ENCODE data around the gene GABRR2. TPM values are rescaled to one million over a fixed set of nuclear protein-coding genes. Genes with fewer than 3 reads are reported as not detected.
A peak's percentile ranks its signal among the peaks of the same experiment; 100 is the strongest.

GABRR2 gene
- total and polyA plus RNA-seq, 10 of the 15 experiments (the other 5 are each of a cell fraction or from before 2014, with no cell fraction given) = 0.16 to 0.72 (median 0.32) TPM; not detected in 2

GRCh38 chr6:89298680-89299465, 16.2 kb downstream of the GABRR2 start (continued):
- TF ChIP-seq PAX5 (IDR thresholded peaks at IDR 0.05; ENCODE audit: borderline replicate concordance, low read depth, low read length) = 0 out of 2 replicates have a peak, but pooled peaks have one; percentile 41
- TF ChIP-seq SMARCA5 (IDR thresholded peaks at IDR 0.05) = no peak
- no peak for TF ChIP-seq LARP7 (IDR thresholded peaks at IDR 0.05)
- 0 out of 4 replicates have a peak, but pooled peaks of 1 of the 2 experiments have one; percentile 23 for TF ChIP-seq BHLHE40 (IDR thresholded peaks at IDR 0.05; ENCODE audit: borderline replicate concordance in 1 of 2, low read depth in 2 of 2, low read length in 1 of 2)

GRCh38 chr6:89297695-89298351, 17.3 kb downstream of the GABRR2 start:
- peaks cover 27% of the 10 kb centered on the region for H3K4me1 ChIP-seq (ENCODE audit: control insufficient read depth, insufficient read depth, low read length)
- peak overlapping the region; percentile 50 for H3K9ac ChIP-seq (ENCODE audit: control insufficient read depth, insufficient read depth, low read length)
- no peaks in the 10 kb centered on the region for H3K27me3 ChIP-seq (replicated peaks in 1 of 2; ENCODE audit: control insufficient read depth in 2 of 2, insufficient read depth in 2 of 2, low read length in 1 of 2)
- H2AFZ ChIP-seq (ENCODE audit: control insufficient read depth, low read depth, low read length) = peak overlapping the region; percentile 66; the same call in 1 of the 2 replicates
- ChIA-PET CTCF (interaction anchor here (0.9 to 4.4 kb wide), 15 partner anchors 9 to 174 kb away, joined by 3 to 32 read pairs (median 7); partner anchors contain the start of gene UBE2J1), RAD21 (ENCODE audit: unreplicated experiment) (interaction anchor here (0.7 to 4.4 kb wide), 19 partner anchors 10 to 218 kb away, joined by 3 to 53 read pairs (median 5); partner anchors contain the start of genes PNRC1 and UBE2J1), POLR2A (interaction anchor here (0.5 to 3.8 kb wide), 11 partner anchors 16 to 357 kb away, joined by 3 to 45 read pairs (median 4); partner anchors contain the start of genes PNRC1 and UBE2J1), SMC1A (ENCODE audit: uncharacterized antibody, unreplicated experiment) (interaction anchor here (0.8 to 4.7 kb wide), 14 partner anchors 9 to 74 kb away, joined by 3 to 71 read pairs (median 5); no protein-coding TSS in a partner anchor)
- H3K9me3 ChIP-seq (replicated peaks; ENCODE audit: control insufficient read depth, insufficient read depth, low read length) = no peaks in the 10 kb centered on the region
- peak overlapping the region; percentile 91 for H3K4me2 ChIP-seq (ENCODE audit: control insufficient read depth, insufficient read depth)
- ATAC-seq (peak; percentile 87), DNase-seq (ENCODE audit: low read depth, low spot score) (peak; percentile 80), FAIRE-seq (peak; percentile 94)
- H3K79me2 ChIP-seq (ENCODE audit: control insufficient read depth, insufficient read depth, low read length) = no peaks in the 10 kb centered on the region
- BruUV-seq (replicated peaks) = no TSS peak
- H3K4me3 ChIP-seq = peak overlapping the region; percentile 48; the same call in 1 of the 2 replicates
- intact Hi-C loops (cut with micrococcal nuclease; ENCODE audit: unreplicated experiment) = loop anchor here (2.0 kb wide), 1 partner anchor 53 kb away; no protein-coding TSS in a partner anchor
- 0% methylated on average over 12 of the region's 12 CpGs for WGBS (ENCODE audit: insufficient coverage, insufficient replicate concordance, low lambda C conversion rate, missing lambda C conversion rate)
- no peaks in the 10 kb centered on the region for H3K36me3 ChIP-seq (ENCODE audit: control insufficient read depth in 2 of 2, insufficient read depth in 2 of 2, low read length in 1 of 2)
- in situ Hi-C loops (cut with MboI) = no loop called here
- H4K20me1 ChIP-seq (ENCODE audit: control insufficient read depth, insufficient read depth) = no peaks in the 10 kb centered on the region
- H3K27ac ChIP-seq (ENCODE audit: control insufficient read depth, insufficient read depth) = peak overlapping the region; percentile 94
- TF ChIP-seq TCF7 (IDR thresholded peaks at IDR 0.05; ENCODE audit: borderline replicate concordance) (peak; percentile 63; the same call in 1 of the 2 replicates), ZNF217 (IDR thresholded peaks at IDR 0.05) (0 out of 2 replicates have a peak, but pooled peaks have one; percentile 78), TBL1XR1 (IDR thresholded peaks at IDR 0.05; ENCODE audit: low read depth, low read length) (peak; percentile 93), FOXM1 (IDR thresholded peaks at IDR 0.05; ENCODE audit: low read depth, low read length) (peak; percentile 92), ZNF24 (IDR thresholded peaks at IDR 0.05) (no peak), MYB (IDR thresholded peaks at IDR 0.05; ENCODE audit: borderline replicate concordance, low read depth, low read length) (peak; percentile 81), BCL11A (IDR thresholded peaks at IDR 0.05; ENCODE audit: low read depth, low read length) (peak; percentile 97), HDGF (IDR thresholded peaks at IDR 0.05) (peak; percentile 79; the same call in 1 of the 2 replicates), EGR1 (IDR thresholded peaks at IDR 0.05; ENCODE audit: borderline replicate concordance in 1 of 2, low read depth in 2 of 2, low read length in 2 of 2) (peak in 1 of 2 experiments; percentile 96; a peak in 2 of 3 replicates), BCL3 (IDR thresholded peaks at IDR 0.05; ENCODE audit: borderline replicate concordance, insufficient read depth, low read depth, low read length, poor library complexity, severe bottlenecking) (peak; percentile 70), RELA (IDR thresholded peaks at IDR 0.05; ENCODE audit: borderline replicate concordance, partially characterized antibody) (no peak), ZNF207 (IDR thresholded peaks at IDR 0.05; ENCODE audit: borderline replicate concordance) (no peak), STAT1 (conservative IDR thresholded peaks at IDR 0.05) (no peak), USF1 (IDR thresholded peaks at IDR 0.05; ENCODE audit: borderline replicate concordance, extremely low read length, insufficient read depth, low read depth, low read length) (no peak), MTA3 (IDR thresholded peaks at IDR 0.05; ENCODE audit: borderline replicate concordance, low read length) (peak; percentile 79; the same call in 1 of the 2 replicates)
